ES-I3 (cell line): ENCODE results near the gene TBX2.

Experiments used
- H3K36me3 ChIP-seq: 2 replicates; pipeline ENCODE4 v1.6.1; 2013; ENCODE audit warnings: mild to moderate bottlenecking, low read length, control low read depth, moderate library complexity; ENCODE audit not compliant: insufficient read depth
- H3K4me1 ChIP-seq: 2 replicates; pipeline ENCODE4 v1.6.1; 2013; ENCODE audit warnings: mild to moderate bottlenecking, control low read depth, low read length; ENCODE audit not compliant: insufficient read depth
- H3K9ac ChIP-seq: 2 replicates; pipeline ENCODE4 v1.6.1; 2013; ENCODE audit warnings: low read depth, mild to moderate bottlenecking, low read length, moderate library complexity
- H3K9me3 ChIP-seq: 2 replicates; pipeline ENCODE4 v1.6.1; 2013; ENCODE audit warnings: mild to moderate bottlenecking, low read length, moderate library complexity; ENCODE audit not compliant: control insufficient read depth, insufficient read depth

Gene TBX2

GRCh38 chr17:61363601-61364462 is 35.8 kb upstream of the TBX2 start:
- Histone ChIP-seq H3K36me3 (no peaks in the 10 kb centered on the region), H3K9me3 (no peaks in the 10 kb centered on the region), H3K9ac (no peak overlapping the region), H3K4me1 (no peaks in the 10 kb centered on the region)

GRCh38 chr17:61364463-61364846 is 35.2 kb upstream of the TBX2 start:
- Histone ChIP-seq H3K9me3 (no peaks in the 10 kb centered on the region), H3K9ac (no peak overlapping the region), H3K4me1 (no peaks in the 10 kb centered on the region), H3K36me3 (no peaks in the 10 kb centered on the region)

GRCh38 chr17:61366076-61366714 is 33.4 kb upstream of the TBX2 start:
- Histone ChIP-seq H3K36me3 (no peaks in the 10 kb centered on the region), H3K9ac (no peak overlapping the region), H3K9me3 (no peaks in the 10 kb centered on the region), H3K4me1 (no peaks in the 10 kb centered on the region)

GRCh38 chr17:61366715-61367413 is 32.8 kb upstream of the TBX2 start:
- no peaks in the 10 kb centered on the region for H3K36me3 ChIP-seq
- no peaks in the 10 kb centered on the region for H3K9me3 ChIP-seq
- H3K4me1 ChIP-seq = no peaks in the 10 kb centered on the region

GRCh38 chr17:61368049-61368831 is 31.4 kb upstream of the TBX2 start:
- Histone ChIP-seq H3K9ac (no peak overlapping the region), H3K4me1 (no peaks in the 10 kb centered on the region), H3K36me3 (no peaks in the 10 kb centered on the region), H3K9me3 (no peaks in the 10 kb centered on the region)

More at GRCh38 chr17:61366715-61367413, 32.8 kb upstream of the TBX2 start:
- no peak overlapping the region for H3K9ac ChIP-seq

GRCh38 chr17:61368832-61369450 is 30.7 kb upstream of the TBX2 start:
- H3K4me1 ChIP-seq = no peaks in the 10 kb centered on the region
- H3K36me3 ChIP-seq = no peaks in the 10 kb centered on the region
- no peaks in the 10 kb centered on the region for H3K9me3 ChIP-seq
- H3K9ac ChIP-seq = no peak overlapping the region

GRCh38 chr17:61369751-61370150 is 29.9 kb upstream of the TBX2 start:
- Histone ChIP-seq H3K9ac (no peak overlapping the region), H3K36me3 (no peaks in the 10 kb centered on the region), H3K9me3 (no peaks in the 10 kb centered on the region), H3K4me1 (no peaks in the 10 kb centered on the region)

GRCh38 chr17:61371179-61371578 is 28.5 kb upstream of the TBX2 start:
- no peaks in the 10 kb centered on the region for H3K9me3 ChIP-seq
- no peak overlapping the region for H3K9ac ChIP-seq
- no peaks in the 10 kb centered on the region for H3K36me3 ChIP-seq
- H3K4me1 ChIP-seq = no peaks in the 10 kb centered on the region

GRCh38 chr17:61371606-61372005 is 28.0 kb upstream of the TBX2 start:
- Histone ChIP-seq H3K9ac (no peak overlapping the region), H3K36me3 (no peaks in the 10 kb centered on the region), H3K4me1 (no peaks in the 10 kb centered on the region), H3K9me3 (no peaks in the 10 kb centered on the region)

GRCh38 chr17:61372436-61372835 is 27.2 kb upstream of the TBX2 start:
- no peak overlapping the region for H3K9ac ChIP-seq

GRCh38 chr17:61376931-61377838 is 22.5 kb upstream of the TBX2 start:
- H3K36me3 ChIP-seq = no peaks in the 10 kb centered on the region
- no peaks in the 10 kb centered on the region for H3K4me1 ChIP-seq
- no peak overlapping the region for H3K9ac ChIP-seq
- no peaks in the 10 kb centered on the region for H3K9me3 ChIP-seq

More at GRCh38 chr17:61372436-61372835, 27.2 kb upstream of the TBX2 start:
- H3K36me3 ChIP-seq = no peaks in the 10 kb centered on the region
- H3K9me3 ChIP-seq = no peaks in the 10 kb centered on the region
- H3K4me1 ChIP-seq = no peaks in the 10 kb centered on the region

GRCh38 chr17:61378658-61379456 is 20.8 kb upstream of the TBX2 start:
- Histone ChIP-seq H3K36me3 (no peaks in the 10 kb centered on the region), H3K4me1 (no peaks in the 10 kb centered on the region)

More at GRCh38 chr17:61378658-61379456, 20.8 kb upstream of the TBX2 start:
- no peak overlapping the region for H3K9ac ChIP-seq
- H3K9me3 ChIP-seq = no peaks in the 10 kb centered on the region
